CD14-positive monocyte (primary cell): ENCODE results near the gene HPSE2. TPM values are rescaled to one million over a fixed set of nuclear protein-coding genes. Genes with fewer than 3 reads are reported as not detected.

Experiments
- DNase-seq, 3 donors: peaks; one replicate each; pipeline ENCODE4 v3.0.0-alpha.2; 2011 to 2022
- H2AFZ ChIP-seq: 2 replicates; pipeline ENCODE4 v1.6.0; 2012; ENCODE audit warnings: mild to moderate bottlenecking, low read depth, low read length, inconsistent platforms; ENCODE audit not compliant: insufficient read depth, poor library complexity, severe bottlenecking
- H3K27ac ChIP-seq, 2 donors: 1 replicate in 1 of 2; 2 replicates in 1 of 2; pipeline ENCODE4 v1.5.1; 2012 to 2013; ENCODE audit warnings: low read length in 2 of 2, control low read depth in 1 of 2, inconsistent platforms in 1 of 2, low read depth in 1 of 2, mild to moderate bottlenecking in 1 of 2
- H3K27me3 ChIP-seq, 2 donors: one replicate each; pipeline versions ENCODE4 v1.6.0 to v1.6.1; 2011 to 2013; ENCODE audit warnings: low read length in 2 of 2; ENCODE audit not compliant: control insufficient read depth in 2 of 2, insufficient read depth in 2 of 2
- H3K36me3 ChIP-seq, 2 donors: replicated peaks in 1 of 2; 1 replicate in 1 of 2; 2 replicates in 1 of 2; pipeline versions ENCODE4 v1.5.1 to v1.6.1; 2012 to 2013; ENCODE audit warnings: low read length in 2 of 2, control low read depth in 1 of 2, inconsistent platforms in 1 of 2, mild to moderate bottlenecking in 1 of 2; ENCODE audit not compliant: insufficient read depth in 2 of 2, control insufficient read depth in 1 of 2
- H3K4me1 ChIP-seq, 2 donors: 1 replicate in 1 of 2; 2 replicates in 1 of 2; pipeline versions ENCODE4 v1.5.1 to v1.6.1; 2012 to 2013; ENCODE audit warnings: low read length in 2 of 2, control low read depth in 1 of 2, inconsistent platforms in 1 of 2, mild to moderate bottlenecking in 1 of 2, moderate library complexity in 1 of 2; ENCODE audit not compliant: insufficient read depth in 2 of 2, control insufficient read depth in 1 of 2
- H3K4me2 ChIP-seq: replicated peaks from 2 replicates; pipeline ENCODE3; 2012; ENCODE audit warnings: low read length, moderate library complexity, mild to moderate bottlenecking; ENCODE audit not compliant: poor library complexity, severe bottlenecking; ENCODE audit errors: extremely low read depth
- H3K4me3 ChIP-seq, 3 experiments: fragments of 200-600 bp in 1 of 3; sonication (generic) in 1 of 3; replicated peaks in 1 of 3; 1 replicate in 2 of 3; 2 replicates in 1 of 3; pipeline ENCODE4 v1.5.1; 2011 to 2013; ENCODE audit warnings: low read length in 3 of 3, mild to moderate bottlenecking in 3 of 3, control low read depth in 2 of 3, low read depth in 2 of 3, inconsistent platforms in 1 of 3, moderate library complexity in 1 of 3
- H3K79me2 ChIP-seq: 2 replicates; pipeline ENCODE4 v1.6.0; 2012; ENCODE audit warnings: mild to moderate bottlenecking, control low read depth, inconsistent platforms, low read length, moderate library complexity; ENCODE audit not compliant: insufficient read depth
- H3K9ac ChIP-seq: 2 replicates; pipeline ENCODE4 v1.6.0; 2017; ENCODE audit warnings: low read length, mild to moderate bottlenecking; ENCODE audit not compliant: insufficient read depth, poor library complexity, severe bottlenecking
- H3K9me3 ChIP-seq, 2 donors: replicated peaks in 1 of 2; 1 replicate in 1 of 2; 2 replicates in 1 of 2; pipeline versions ENCODE4 v1.5.1 to v1.6.1; 2012 to 2013; ENCODE audit warnings: low read length in 2 of 2, control low read depth in 1 of 2; ENCODE audit not compliant: control insufficient read depth in 1 of 2, insufficient read depth in 1 of 2
- H4K20me1 ChIP-seq: 2 replicates; pipeline ENCODE4 v1.6.0; 2012; ENCODE audit warnings: mild to moderate bottlenecking, low read length, control low read depth, moderate library complexity; ENCODE audit not compliant: insufficient read depth
- H3K27ac Mint-ChIP-seq, 7 donors: one replicate each; pipeline ENCODE4 v1.8.0; 2020; ENCODE audit warnings: mild to moderate bottlenecking in 7 of 7, mixed read lengths in 7 of 7, moderate library complexity in 6 of 7, inconsistent platforms in 2 of 7
- H3K27me3 Mint-ChIP-seq, 3 donors: one replicate each; pipeline ENCODE4 v1.8.0; 2021 to 2022; ENCODE audit warnings: low read depth in 3 of 3, mild to moderate bottlenecking in 3 of 3, mixed read lengths in 3 of 3, moderate library complexity in 3 of 3, inconsistent platforms in 1 of 3
- H3K36me3 Mint-ChIP-seq, 2 donors: one replicate each; pipeline ENCODE4 v1.8.0; 2020; ENCODE audit warnings: mixed read lengths in 2 of 2, inconsistent platforms in 1 of 2, mild to moderate bottlenecking in 1 of 2
- H3K4me1 Mint-ChIP-seq: one replicate; pipeline ENCODE4 v1.8.0; 2020; ENCODE audit warnings: mild to moderate bottlenecking, mixed read lengths
- H3K4me3 Mint-ChIP-seq, 2 donors: one replicate each; pipeline ENCODE4 v1.8.0; 2020; ENCODE audit warnings: mild to moderate bottlenecking in 2 of 2, mixed read lengths in 2 of 2, moderate library complexity in 1 of 2
- H3K9me3 Mint-ChIP-seq, 7 donors: one replicate each; pipeline ENCODE4 v1.8.0; 2020 to 2022; ENCODE audit warnings: mixed read lengths in 7 of 7, mild to moderate bottlenecking in 6 of 7, moderate library complexity in 6 of 7, inconsistent platforms in 2 of 7
- WGBS: methylation state at CpG from one replicate; pipeline ENCODE4 v1.1.5; 2013; ENCODE audit warnings: missing lambda C conversion rate; ENCODE audit not compliant: insufficient coverage; 5-methylcytosine and 5-hydroxymethylcytosine counted together
- intact Hi-C, 2 donors: fragments of 100-400 bp; cut with micrococcal nuclease; formaldehyde crosslinking; loops; one replicate each; pipeline versions ENCODE4 v1.15.0 to v1.15.1; 2023
- polyA plus RNA-seq, 3 donors: library from polyadenylated mRNA; depleted of rRNA in 1 of 3; unstranded in 2 of 3; stranded (reverse) in 1 of 3; fragments of 300-500 nt in 2 of 3; fragments of >200 nt in 1 of 3; fragmentation: Illumina TruSeq in 2 of 3; gene quantifications; 1 replicate in 2 of 3; 2 replicates in 1 of 3; pipeline ENCODE4 v1.2.3, GENCODE V29; 2012 to 2021
- TF ChIP-seq, protein P1 (sequence below): fragments of 200-600 bp; IDR thresholded peaks from one replicate; pipeline ENCODE4 v1.8.0; 2022; ENCODE audit warnings: antibody characterized with exemption, mild to moderate bottlenecking

Gene HPSE2
- polyA plus RNA-seq, 3 donors: not detected

DNA sequence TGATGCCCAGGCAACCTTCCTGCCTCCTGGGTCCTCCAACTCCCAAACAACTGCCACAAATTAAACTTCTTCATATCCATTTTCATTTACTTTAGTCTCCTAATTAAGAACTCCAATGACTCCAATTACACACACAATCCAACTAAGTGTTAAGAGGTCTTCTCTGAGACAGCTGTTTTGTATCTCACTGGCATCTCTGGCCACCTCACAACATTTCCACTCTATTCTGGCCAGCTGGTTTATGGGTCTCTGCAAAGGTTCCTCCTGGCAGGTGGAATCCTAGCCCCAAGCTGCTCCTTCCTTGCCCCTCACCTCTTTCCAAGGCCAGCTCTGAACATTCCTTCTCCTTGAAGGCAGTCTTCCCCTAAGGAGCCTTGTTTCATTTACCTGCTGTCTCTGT lies 665.8 kb downstream of the HPSE2 start:
- Mint-ChIP-seq H3K27me3 (peaks cover 3 to 11% (median 8%) of the 10 kb centered on the region in 3 donors), H3K27ac (no peak overlapping the region), H3K9me3 (peaks cover 0 to 2% (median 0%) of the 10 kb centered on the region in 7 donors), H3K4me3 (no peak overlapping the region), H3K4me1 (no peaks in the 10 kb centered on the region), H3K36me3 (no peaks in the 10 kb centered on the region)
- intact Hi-C loops: no loop called here
- Histone ChIP-seq H3K27ac (no peak overlapping the region), H3K79me2 (no peaks in the 10 kb centered on the region), H4K20me1 (no peaks in the 10 kb centered on the region), H3K36me3 (no peaks in the 10 kb centered on the region), H3K9me3 (no peaks in the 10 kb centered on the region), H3K4me2 (no peak overlapping the region), H2AFZ (no peak overlapping the region), H3K4me1 (no peaks in the 10 kb centered on the region), H3K4me3 (no peak overlapping the region), H3K27me3 (no peaks in the 10 kb centered on the region), H3K9ac (no peak overlapping the region)
- TF ChIP-seq, protein P1, sequence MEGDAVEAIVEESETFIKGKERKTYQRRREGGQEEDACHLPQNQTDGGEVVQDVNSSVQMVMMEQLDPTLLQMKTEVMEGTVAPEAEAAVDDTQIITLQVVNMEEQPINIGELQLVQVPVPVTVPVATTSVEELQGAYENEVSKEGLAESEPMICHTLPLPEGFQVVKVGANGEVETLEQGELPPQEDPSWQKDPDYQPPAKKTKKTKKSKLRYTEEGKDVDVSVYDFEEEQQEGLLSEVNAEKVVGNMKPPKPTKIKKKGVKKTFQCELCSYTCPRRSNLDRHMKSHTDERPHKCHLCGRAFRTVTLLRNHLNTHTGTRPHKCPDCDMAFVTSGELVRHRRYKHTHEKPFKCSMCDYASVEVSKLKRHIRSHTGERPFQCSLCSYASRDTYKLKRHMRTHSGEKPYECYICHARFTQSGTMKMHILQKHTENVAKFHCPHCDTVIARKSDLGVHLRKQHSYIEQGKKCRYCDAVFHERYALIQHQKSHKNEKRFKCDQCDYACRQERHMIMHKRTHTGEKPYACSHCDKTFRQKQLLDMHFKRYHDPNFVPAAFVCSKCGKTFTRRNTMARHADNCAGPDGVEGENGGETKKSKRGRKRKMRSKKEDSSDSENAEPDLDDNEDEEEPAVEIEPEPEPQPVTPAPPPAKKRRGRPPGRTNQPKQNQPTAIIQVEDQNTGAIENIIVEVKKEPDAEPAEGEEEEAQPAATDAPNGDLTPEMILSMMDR: no peak
- DNase-seq: no peak

DNA sequence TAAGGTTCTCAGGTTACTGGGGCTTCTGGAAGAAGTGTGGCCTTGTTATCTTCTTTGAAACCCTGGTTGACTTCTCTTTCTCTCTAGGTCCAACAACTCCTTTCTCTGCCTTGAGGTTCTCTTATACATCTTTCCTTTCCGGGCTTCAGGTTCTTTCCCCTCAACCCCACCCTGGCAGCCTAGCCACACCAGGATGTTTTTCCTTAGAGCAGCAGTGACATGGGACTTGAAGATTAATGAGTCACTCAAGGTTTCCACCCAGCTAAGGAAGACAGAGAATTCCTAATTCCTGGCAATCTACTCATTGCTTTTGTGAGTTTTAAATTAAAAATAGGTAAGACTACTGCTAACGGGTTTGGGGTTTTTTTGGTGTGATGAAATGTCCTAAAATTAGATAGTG lies 667.1 kb downstream of the HPSE2 start:
- H3K27ac Mint-ChIP-seq: no peak overlapping the region
- H3K9me3 Mint-ChIP-seq: peaks cover 0 to 2% (median 0%) of the 10 kb centered on the region in 7 donors
- H3K4me1 Mint-ChIP-seq: no peaks in the 10 kb centered on the region
- H3K4me2 ChIP-seq: no peak overlapping the region
- TF ChIP-seq, protein P1: no peak
- H4K20me1 ChIP-seq: no peaks in the 10 kb centered on the region
- no peak overlapping the region for H3K4me3 ChIP-seq
- H3K4me1 ChIP-seq: no peaks in the 10 kb centered on the region
- H3K79me2 ChIP-seq: no peaks in the 10 kb centered on the region
- no peak overlapping the region for H3K9ac ChIP-seq
- no peak overlapping the region for H3K4me3 Mint-ChIP-seq
- no peak for DNase-seq
- peaks cover 4 to 6% (median 5%) of the 10 kb centered on the region in 3 donors for H3K27me3 Mint-ChIP-seq
- no peak overlapping the region for H2AFZ ChIP-seq
- no peak overlapping the region for H3K27ac ChIP-seq
- H3K36me3 ChIP-seq: no peaks in the 10 kb centered on the region
- H3K36me3 Mint-ChIP-seq: no peaks in the 10 kb centered on the region
- WGBS: no CpG with 5 or more reads among the region's 2 CpGs
- intact Hi-C loops: no loop called here
- no peaks in the 10 kb centered on the region for H3K9me3 ChIP-seq
- no peaks in the 10 kb centered on the region for H3K27me3 ChIP-seq
